Erythroblast (primary cell): ENCODE measurements around the gene SLCO2A1.

ENCODE experiments used
- GATA1 ChIP-seq: IDR thresholded peaks from 2 replicates; pipeline ENCODE4 v1.6.1; 2011; ENCODE audit warnings: low read depth, mild to moderate bottlenecking, control low read depth, low read length, moderate library complexity
- POLR2A ChIP-seq: IDR thresholded peaks from 2 replicates; pipeline ENCODE4 v1.6.1; 2011; ENCODE audit warnings: mild to moderate bottlenecking, low read length

DNA sequence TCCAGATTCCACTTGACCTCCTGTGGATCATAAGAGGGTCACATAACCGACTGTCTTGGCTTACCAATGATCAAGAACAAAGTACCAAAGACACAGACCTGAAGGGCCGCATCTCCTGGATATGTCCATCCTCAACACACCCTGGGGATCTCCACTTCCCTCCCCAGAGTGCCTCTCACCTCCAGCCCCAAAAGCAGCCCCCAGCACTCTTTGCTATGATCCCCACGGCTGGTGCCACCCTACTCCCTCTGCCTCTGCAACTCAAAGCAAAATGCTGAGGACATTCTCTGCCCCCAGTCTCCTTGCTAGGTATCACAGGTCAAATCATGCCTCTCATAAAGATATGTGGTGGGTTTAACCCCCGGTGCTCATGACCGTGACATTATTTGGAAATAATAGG, 32.7 kb downstream of the SLCO2A1 start:
- TF ChIP-seq POLR2A (no peak), GATA1 (no peak)
